ENCODE data around the gene DRC1.

DNA sequence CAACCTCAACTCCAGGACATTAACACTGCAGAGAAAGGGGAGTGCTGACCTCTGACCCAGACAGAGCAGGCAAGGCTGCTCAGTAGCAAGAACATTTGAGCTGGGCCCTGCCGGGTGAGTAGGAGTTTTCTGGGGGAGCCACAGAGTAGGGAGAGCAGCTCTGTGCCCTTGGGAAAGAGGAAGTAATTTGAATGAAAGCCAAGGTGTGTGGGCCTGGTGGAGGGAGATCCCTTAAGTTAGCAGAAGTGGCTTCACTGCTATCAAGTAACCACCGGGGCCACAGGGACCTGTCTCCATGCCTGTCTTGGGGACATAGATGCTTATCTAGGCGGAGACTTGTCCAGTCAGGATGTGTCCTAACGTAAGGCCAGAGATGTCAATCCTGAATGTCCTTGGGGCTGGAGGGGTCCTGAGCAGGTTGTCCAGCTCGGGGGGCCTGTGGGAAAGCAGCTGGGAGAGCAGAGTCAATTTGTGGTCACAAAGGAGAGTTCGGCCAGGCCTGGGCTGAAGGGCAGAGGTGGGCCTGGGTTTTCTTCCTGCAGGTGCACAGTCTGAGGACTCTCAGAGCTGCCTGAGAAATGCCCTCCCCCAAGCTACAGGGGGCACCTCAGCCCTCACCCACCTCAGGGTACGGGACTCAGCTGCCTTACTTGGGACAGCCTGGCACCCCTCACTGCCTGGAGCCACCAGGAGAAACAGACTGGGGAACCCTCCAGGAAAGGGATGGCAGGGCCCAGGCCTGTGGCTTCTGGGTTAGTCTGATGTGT lies 91.2 kb downstream of the DRC1 start:
- TF ChIP-seq, protein P1, sequence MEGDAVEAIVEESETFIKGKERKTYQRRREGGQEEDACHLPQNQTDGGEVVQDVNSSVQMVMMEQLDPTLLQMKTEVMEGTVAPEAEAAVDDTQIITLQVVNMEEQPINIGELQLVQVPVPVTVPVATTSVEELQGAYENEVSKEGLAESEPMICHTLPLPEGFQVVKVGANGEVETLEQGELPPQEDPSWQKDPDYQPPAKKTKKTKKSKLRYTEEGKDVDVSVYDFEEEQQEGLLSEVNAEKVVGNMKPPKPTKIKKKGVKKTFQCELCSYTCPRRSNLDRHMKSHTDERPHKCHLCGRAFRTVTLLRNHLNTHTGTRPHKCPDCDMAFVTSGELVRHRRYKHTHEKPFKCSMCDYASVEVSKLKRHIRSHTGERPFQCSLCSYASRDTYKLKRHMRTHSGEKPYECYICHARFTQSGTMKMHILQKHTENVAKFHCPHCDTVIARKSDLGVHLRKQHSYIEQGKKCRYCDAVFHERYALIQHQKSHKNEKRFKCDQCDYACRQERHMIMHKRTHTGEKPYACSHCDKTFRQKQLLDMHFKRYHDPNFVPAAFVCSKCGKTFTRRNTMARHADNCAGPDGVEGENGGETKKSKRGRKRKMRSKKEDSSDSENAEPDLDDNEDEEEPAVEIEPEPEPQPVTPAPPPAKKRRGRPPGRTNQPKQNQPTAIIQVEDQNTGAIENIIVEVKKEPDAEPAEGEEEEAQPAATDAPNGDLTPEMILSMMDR (IDR thresholded peaks at IDR 0.05): no peak
- TF ChIP-seq POLR2A (IDR thresholded peaks at IDR 0.05): no peak
- TF ChIP-seq POLR2AphosphoS5 (IDR thresholded peaks at IDR 0.05): no peak
- TF ChIP-seq EP300 (IDR thresholded peaks at IDR 0.05): no peak
